Stimulated activated CD4-positive, alpha-beta T cell treated with anti-CD3 and anti-CD28 coated beads, Interleukin-12 subunit alpha, Interleukin-12 subunit beta, amount 100 ng/mL, for 24 hours (primary cell): Measurements from ENCODE around the gene CELF4.

Experiments used
- DNase-seq, 2 experiments: peaks; one replicate each; pipeline ENCODE4 v3.0.0-alpha.2; 2020; ENCODE audit warnings: low read depth in 2 of 2

The CELF4 gene

GRCh38 chr18:37572736-37573135 lies 7.1 kb upstream of the CELF4 start:
- no peak for DNase-seq

- no peak for DNase-seq
Observed at GRCh38 chr18:37571266-37571665, 5.7 kb upstream of the CELF4 start.

- DNase-seq = no peak
Observed at GRCh38 chr18:37570336-37570930, 4.8 kb upstream of the CELF4 start.

GRCh38 chr18:37568671-37569070 lies 3.1 kb upstream of the CELF4 start:
- no peak for DNase-seq

- DNase-seq = no peak
Observed at GRCh38 chr18:37567994-37568359, 2.4 kb upstream of the CELF4 start.

- no peak for DNase-seq
Observed at GRCh38 chr18:37567061-37567993, 1.7 kb upstream of the CELF4 start.

GRCh38 chr18:37566479-37567060 lies 972 bp upstream of the CELF4 start:
- no peak for DNase-seq

GRCh38 chr18:37565977-37566478 lies 430 bp upstream of the CELF4 start:
- DNase-seq = no peak

GRCh38 chr18:37564711-37565100 lies 892 bp downstream of the CELF4 start:
- no peak for DNase-seq

GRCh38 chr18:37563931-37564392 lies 1.6 kb downstream of the CELF4 start:
- DNase-seq = no peak

- DNase-seq = no peak
Observed at GRCh38 chr18:37561986-37562385, 3.6 kb downstream of the CELF4 start.

GRCh38 chr18:37560003-37560402 lies 5.6 kb downstream of the CELF4 start:
- no peak for DNase-seq

GRCh38 chr18:37559194-37559593 lies 6.4 kb downstream of the CELF4 start:
- DNase-seq = no peak

- DNase-seq = no peak
Observed at GRCh38 chr18:37554399-37554787, 11.2 kb downstream of the CELF4 start.

- DNase-seq = no peak
Observed at GRCh38 chr18:37553633-37554398, 11.8 kb downstream of the CELF4 start.

- DNase-seq = no peak
Observed at GRCh38 chr18:37552286-37552685, 13.3 kb downstream of the CELF4 start.

GRCh38 chr18:37551846-37552245 lies 13.8 kb downstream of the CELF4 start:
- no peak for DNase-seq

GRCh38 chr18:37551249-37551648 lies 14.3 kb downstream of the CELF4 start:
- no peak for DNase-seq

- no peak for DNase-seq
Observed at GRCh38 chr18:37550118-37550875, 15.3 kb downstream of the CELF4 start.

GRCh38 chr18:37548679-37549289 lies 16.8 kb downstream of the CELF4 start:
- DNase-seq = no peak
